Kidney tubule cell (primary cell): Measurements from ENCODE around the gene ARHGEF10L.
A peak's percentile ranks its signal among the peaks of the same experiment; 100 is the strongest.

ENCODE experiments used
- DNase-seq: peaks from one replicate; pipeline ENCODE4 v3.0.0-alpha.2; 2018; ENCODE audit warnings: low spot score

The ARHGEF10L gene

GRCh38 chr1:17550729-17551584 lies 11.5 kb downstream of the ARHGEF10L start:
- peak; percentile 97 for DNase-seq

GRCh38 chr1:17551755-17552234 lies 12.3 kb downstream of the ARHGEF10L start:
- DNase-seq = peak; percentile 93

- peak; percentile 92 for DNase-seq
Observed at GRCh38 chr1:17553975-17554700, 14.6 kb downstream of the ARHGEF10L start.

- DNase-seq = no peak
Observed at GRCh38 chr1:17554954-17555353, 15.5 kb downstream of the ARHGEF10L start.

- no peak for DNase-seq
Observed at GRCh38 chr1:17557986-17558385, 18.5 kb downstream of the ARHGEF10L start.

GRCh38 chr1:17558541-17558940 lies 19.0 kb downstream of the ARHGEF10L start:
- DNase-seq = no peak

- DNase-seq = peak; percentile 74
Observed at GRCh38 chr1:17558954-17559614, 19.6 kb downstream of the ARHGEF10L start.

- DNase-seq = peak; percentile 90
Observed at GRCh38 chr1:17559615-17560419, 20.3 kb downstream of the ARHGEF10L start.

GRCh38 chr1:17561247-17561548 lies 21.7 kb downstream of the ARHGEF10L start:
- peak; percentile 80 for DNase-seq

- peak; percentile 59 for DNase-seq
Observed at GRCh38 chr1:17561561-17561985, 22.1 kb downstream of the ARHGEF10L start.

GRCh38 chr1:17562375-17562774 lies 22.9 kb downstream of the ARHGEF10L start:
- no peak for DNase-seq

- no peak for DNase-seq
Observed at GRCh38 chr1:17563494-17564281, 24.2 kb downstream of the ARHGEF10L start.

- peak; percentile 55 for DNase-seq
Observed at GRCh38 chr1:17564458-17565393, 25.2 kb downstream of the ARHGEF10L start.

- DNase-seq = peak; percentile 55
Observed at GRCh38 chr1:17565461-17566252, 26.2 kb downstream of the ARHGEF10L start.

GRCh38 chr1:17566417-17566816 lies 26.9 kb downstream of the ARHGEF10L start:
- no peak for DNase-seq

GRCh38 chr1:17566892-17567291 lies 27.4 kb downstream of the ARHGEF10L start:
- no peak for DNase-seq

GRCh38 chr1:17567582-17567981 lies 28.1 kb downstream of the ARHGEF10L start:
- DNase-seq = no peak

GRCh38 chr1:17568014-17568900 lies 28.8 kb downstream of the ARHGEF10L start:
- no peak for DNase-seq
